ENCODE data around the gene PDE3B.
"Not testable (repeated sequence)": the region's sequence is repeated elsewhere in the genome, so short reads cannot be mapped to it uniquely, and the experiment has no call there.

Gene PDE3B

GRCh38 chr11:14643697-14644225 is at the start of gene PDE3B:
Gene PDE3B, plus strand, starts transcription at chr11:14643804. Its CDS starts 272 bp downstream, at chr11:14644076.
- peak; percentile 46 to 51 for DNase-seq

- DNase-seq, result not testable (repeated sequence)
Measured at GRCh38 chr11:14595261-14595660, 48.3 kb upstream of the PDE3B start.

- no peak for DNase-seq
Measured at GRCh38 chr11:14607713-14608112, 35.9 kb upstream of the PDE3B start.

- DNase-seq, result no peak
Measured at GRCh38 chr11:14609902-14610301, 33.7 kb upstream of the PDE3B start.

- DNase-seq, result no peak
Measured at GRCh38 chr11:14611939-14612338, 31.7 kb upstream of the PDE3B start.

GRCh38 chr11:14612694-14613093 is 30.9 kb upstream of the PDE3B start:
- DNase-seq, result no peak

- DNase-seq, result no peak
Measured at GRCh38 chr11:14614091-14614622, 29.4 kb upstream of the PDE3B start.

- DNase-seq, result no peak
Measured at GRCh38 chr11:14617241-14618027, 26.2 kb upstream of the PDE3B start.

- no peak for DNase-seq
Measured at GRCh38 chr11:14618060-14618459, 25.5 kb upstream of the PDE3B start.

GRCh38 chr11:14619603-14620531 is 23.7 kb upstream of the PDE3B start:
- DNase-seq, result no peak

- DNase-seq, result no peak
Measured at GRCh38 chr11:14622223-14622954, 21.2 kb upstream of the PDE3B start.

- DNase-seq, result no peak
Measured at GRCh38 chr11:14623036-14623435, 20.6 kb upstream of the PDE3B start.

GRCh38 chr11:14625586-14626205 is 17.9 kb upstream of the PDE3B start:
- no peak for DNase-seq

- no peak for DNase-seq
Measured at GRCh38 chr11:14626650-14627049, 17.0 kb upstream of the PDE3B start.

GRCh38 chr11:14633506-14634224 is 9.9 kb upstream of the PDE3B start:
- DNase-seq, result peak in 1 of 2 experiments; percentile 16

GRCh38 chr11:14634813-14635212 is 8.8 kb upstream of the PDE3B start:
- no peak for DNase-seq

- no peak for DNase-seq
Measured at GRCh38 chr11:14635546-14635945, 8.1 kb upstream of the PDE3B start.

- no peak for DNase-seq
Measured at GRCh38 chr11:14636119-14636518, 7.5 kb upstream of the PDE3B start.

GRCh38 chr11:14637868-14638409 is 5.7 kb upstream of the PDE3B start:
- DNase-seq, result no peak

GRCh38 chr11:14638561-14638960 is 5.0 kb upstream of the PDE3B start:
- DNase-seq, result no peak

GRCh38 chr11:14641801-14642200 is 1.8 kb upstream of the PDE3B start:
- no peak for DNase-seq
